ENCODE results near the gene ACTN4. TPM values are rescaled to one million over a fixed set of nuclear protein-coding genes. Genes with fewer than 3 reads are reported as not detected.

The ACTN4 gene
- polyA plus RNA-seq, 2 of the 4 experiments (the other 2 are of a cell fraction), result 605 to 967 TPM

DNA sequence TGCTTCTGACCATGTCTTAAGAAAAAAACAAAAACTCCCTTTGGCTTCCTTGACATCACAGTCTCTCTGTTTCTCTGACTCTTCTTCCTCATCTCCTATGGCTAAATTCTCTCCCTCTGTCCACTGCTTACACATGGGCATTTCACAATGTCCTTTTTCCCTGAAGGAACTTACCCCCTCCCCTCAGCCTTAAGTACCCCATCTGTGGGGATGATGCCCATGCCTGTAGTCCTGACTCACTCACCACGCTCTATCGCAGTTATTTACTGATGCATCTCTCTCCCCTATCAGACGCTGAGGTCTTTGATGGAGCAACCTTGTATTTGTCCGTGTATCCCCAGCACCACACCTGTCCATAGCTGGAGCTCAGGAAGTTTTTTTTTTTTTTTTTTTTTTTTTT is 32.4 kb downstream of the ACTN4 start (continued):
- TF ChIP-seq, protein P1, sequence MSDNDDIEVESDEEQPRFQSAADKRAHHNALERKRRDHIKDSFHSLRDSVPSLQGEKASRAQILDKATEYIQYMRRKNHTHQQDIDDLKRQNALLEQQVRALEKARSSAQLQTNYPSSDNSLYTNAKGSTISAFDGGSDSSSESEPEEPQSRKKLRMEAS (IDR thresholded peaks at IDR 0.05), result peak; percentile 49; the same call in 1 of the 2 replicates
- TF ChIP-seq NFE2L2 (conservative IDR thresholded peaks at IDR 0.05; ENCODE audit: low read length) (no peak), MAFK (IDR thresholded peaks at IDR 0.05; ENCODE audit: partially characterized antibody) (no peak), FOSL2 (IDR thresholded peaks at IDR 0.05) (0 out of 2 replicates have a peak, but pooled peaks have one; percentile 44), FOSL2 (CRISPR knock-in tag; IDR thresholded peaks at IDR 0.05) (peak; percentile 67), EHMT2 (IDR thresholded peaks at IDR 0.05; ENCODE audit: low read depth) (no peak), ESRRA (IDR thresholded peaks at IDR 0.05; ENCODE audit: borderline replicate concordance, low read length) (no peak), CBX2 (IDR thresholded peaks at IDR 0.05; ENCODE audit: borderline replicate concordance, low read depth) (no peak), RARB (CRISPR knock-in tag; IDR thresholded peaks at IDR 0.05) (no peak; the same call in 1 of the 2 replicates), RNF2 (IDR thresholded peaks at IDR 0.05; ENCODE audit: borderline replicate concordance, low read depth) (no peak), POLR2A (IDR thresholded peaks at IDR 0.05; ENCODE audit: low read length) (no peak), JUNB (IDR thresholded peaks at IDR 0.05) (0 out of 2 replicates have a peak, but pooled peaks have one; percentile 42)
- TF ChIP-seq, protein P2, sequence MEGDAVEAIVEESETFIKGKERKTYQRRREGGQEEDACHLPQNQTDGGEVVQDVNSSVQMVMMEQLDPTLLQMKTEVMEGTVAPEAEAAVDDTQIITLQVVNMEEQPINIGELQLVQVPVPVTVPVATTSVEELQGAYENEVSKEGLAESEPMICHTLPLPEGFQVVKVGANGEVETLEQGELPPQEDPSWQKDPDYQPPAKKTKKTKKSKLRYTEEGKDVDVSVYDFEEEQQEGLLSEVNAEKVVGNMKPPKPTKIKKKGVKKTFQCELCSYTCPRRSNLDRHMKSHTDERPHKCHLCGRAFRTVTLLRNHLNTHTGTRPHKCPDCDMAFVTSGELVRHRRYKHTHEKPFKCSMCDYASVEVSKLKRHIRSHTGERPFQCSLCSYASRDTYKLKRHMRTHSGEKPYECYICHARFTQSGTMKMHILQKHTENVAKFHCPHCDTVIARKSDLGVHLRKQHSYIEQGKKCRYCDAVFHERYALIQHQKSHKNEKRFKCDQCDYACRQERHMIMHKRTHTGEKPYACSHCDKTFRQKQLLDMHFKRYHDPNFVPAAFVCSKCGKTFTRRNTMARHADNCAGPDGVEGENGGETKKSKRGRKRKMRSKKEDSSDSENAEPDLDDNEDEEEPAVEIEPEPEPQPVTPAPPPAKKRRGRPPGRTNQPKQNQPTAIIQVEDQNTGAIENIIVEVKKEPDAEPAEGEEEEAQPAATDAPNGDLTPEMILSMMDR (IDR thresholded peaks at IDR 0.05), result no peak

DNA sequence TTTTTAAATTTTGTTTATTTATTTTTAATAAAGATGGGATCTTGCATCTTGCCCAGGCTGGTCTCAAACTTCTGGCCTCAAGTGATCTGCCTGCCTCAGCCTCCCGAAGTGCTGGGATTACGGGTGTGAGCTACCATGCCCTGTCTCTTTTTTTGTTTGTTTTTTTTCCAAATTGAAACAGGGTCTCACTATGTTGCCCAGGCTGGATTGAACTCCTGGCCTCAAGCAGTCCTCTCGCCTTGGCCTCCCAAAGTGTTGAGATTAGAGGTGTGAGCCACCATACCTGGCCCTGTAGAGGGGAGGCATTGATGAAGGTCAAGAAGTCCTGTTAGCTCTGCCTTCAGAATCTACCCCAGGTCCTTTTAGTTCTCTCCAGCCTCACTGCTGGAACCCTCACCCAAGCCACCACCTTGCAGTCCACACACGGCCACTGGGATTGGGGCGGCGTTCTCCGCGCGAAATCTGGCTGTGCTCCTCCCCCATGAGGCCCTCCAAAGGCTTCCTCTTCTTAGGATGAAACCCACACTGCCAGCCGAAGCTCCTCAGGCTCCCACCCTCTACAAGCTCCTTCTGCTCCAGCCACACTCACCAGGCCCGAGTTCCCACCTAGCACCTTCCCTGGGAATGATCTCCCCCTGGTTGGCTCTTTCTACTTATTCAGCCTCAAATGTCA is 34.9 kb downstream of the ACTN4 start:
- DNase-seq (ENCODE audit: low read depth in 1 of 2, low spot score in 1 of 2) (no peak), FAIRE-seq (no peak), ATAC-seq (no peak)
- Histone ChIP-seq H3K27ac (peak overlapping the region; percentile 93 to 94), H3K4me1 (peaks cover 90% of the 10 kb centered on the region), H3K4me2 (peak overlapping the region; percentile 78), H3K9me3 (peaks cover 7% of the 10 kb centered on the region; the same call in 2 of the 3 replicates), H3K4me3 (peak overlapping the region; percentile 6; the same call in 2 of the 3 replicates)
- ChIA-PET POLR2A (interaction anchor here (2.0 to 6.7 kb wide), 3 partner anchors 25 to 64 kb away, joined by 12 to 61 read pairs (median 38); partner anchors contain the start of genes ACTN4 and EIF3K), CTCF (interaction anchor here (0.7 to 18.2 kb wide), 9 partner anchors 9 to 251 kb away, joined by 3 to 336 read pairs (median 7); partner anchors contain the start of gene ACTN4)
- 94% methylated on average over 11 of the region's 11 CpGs for WGBS (ENCODE audit: missing lambda C conversion rate)
- no peak for TF ChIP-seq HEYL (CRISPR knock-in tag; IDR thresholded peaks at IDR 0.05)
- no peak for TF ChIP-seq HOXA7 (CRISPR knock-in tag; IDR thresholded peaks at IDR 0.05)
- TF ChIP-seq NPAS2 (CRISPR knock-in tag; IDR thresholded peaks at IDR 0.05; ENCODE audit: borderline replicate concordance), result 0 out of 2 replicates have a peak, but pooled peaks have one; percentile 28
- no peak for TF ChIP-seq RCOR1 (IDR thresholded peaks at IDR 0.05; ENCODE audit: low read depth, low read length)
- TF ChIP-seq FOXS1 (CRISPR knock-in tag; IDR thresholded peaks at IDR 0.05), result no peak; the same call in 1 of the 2 replicates
- TF ChIP-seq EHF (CRISPR knock-in tag; IDR thresholded peaks at IDR 0.05), result peak; percentile 18
- TF ChIP-seq FOSL2 (IDR thresholded peaks at IDR 0.05), result no peak
- TF ChIP-seq FOSL2 (CRISPR knock-in tag; IDR thresholded peaks at IDR 0.05), result peak; percentile 12; the same call in 1 of the 2 replicates
- TF ChIP-seq NFE2L2 (conservative IDR thresholded peaks at IDR 0.05; ENCODE audit: low read length), result 0 out of 2 replicates have a peak, but pooled peaks have one; percentile 6
- TF ChIP-seq BHLHE40 (IDR thresholded peaks at IDR 0.05; ENCODE audit: low read depth, low read length), result no peak
- no peak for TF ChIP-seq EP300 (IDR thresholded peaks at IDR 0.05)

DNA sequence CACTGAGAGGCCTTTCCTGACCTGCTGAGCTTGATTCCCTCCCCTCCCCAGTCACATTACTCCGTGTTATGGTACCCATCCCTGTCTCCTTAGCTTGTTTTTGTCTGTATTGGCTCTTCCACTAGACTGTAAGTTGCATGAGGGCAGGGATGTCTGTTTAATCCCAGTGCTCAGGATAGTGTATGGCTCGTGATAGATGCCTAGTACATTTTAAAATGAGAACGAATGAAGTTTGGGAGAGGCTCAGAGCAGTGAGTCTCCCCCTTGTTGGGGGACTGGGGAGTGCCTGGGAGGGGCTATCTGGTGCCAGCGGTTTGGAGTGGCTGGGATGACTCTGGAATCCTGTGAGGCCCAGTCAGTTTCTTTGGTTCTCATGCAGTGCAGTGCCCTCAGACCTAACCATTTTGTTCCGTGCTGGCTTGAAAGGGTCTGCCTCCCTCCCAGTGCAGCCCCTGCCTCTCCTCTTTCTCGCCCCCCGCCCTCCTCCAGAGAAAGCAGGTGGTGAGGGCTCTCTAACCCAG is 35.5 kb downstream of the ACTN4 start:
- peak overlapping the region; percentile 78 for H3K4me2 ChIP-seq
- ATAC-seq, result peak; percentile 1 to 2
- POLR2A ChIA-PET, result interaction anchor here (0.5 to 6.7 kb wide), 20 partner anchors 9 to 753 kb away, joined by 3 to 61 read pairs (median 5); partner anchors contain the start of genes ACTN4, ECH1, EIF3K and RPS16
- TF ChIP-seq TFCP2L1 (CRISPR knock-in tag; IDR thresholded peaks at IDR 0.05), result peak; percentile 93
- TF ChIP-seq HOXA7 (CRISPR knock-in tag; IDR thresholded peaks at IDR 0.05), result peak; percentile 32; the same call in 1 of the 2 replicates
- TF ChIP-seq NPAS2 (CRISPR knock-in tag; IDR thresholded peaks at IDR 0.05; ENCODE audit: borderline replicate concordance), result 0 out of 2 replicates have a peak, but pooled peaks have one; percentile 40
- TF ChIP-seq, protein P3, sequence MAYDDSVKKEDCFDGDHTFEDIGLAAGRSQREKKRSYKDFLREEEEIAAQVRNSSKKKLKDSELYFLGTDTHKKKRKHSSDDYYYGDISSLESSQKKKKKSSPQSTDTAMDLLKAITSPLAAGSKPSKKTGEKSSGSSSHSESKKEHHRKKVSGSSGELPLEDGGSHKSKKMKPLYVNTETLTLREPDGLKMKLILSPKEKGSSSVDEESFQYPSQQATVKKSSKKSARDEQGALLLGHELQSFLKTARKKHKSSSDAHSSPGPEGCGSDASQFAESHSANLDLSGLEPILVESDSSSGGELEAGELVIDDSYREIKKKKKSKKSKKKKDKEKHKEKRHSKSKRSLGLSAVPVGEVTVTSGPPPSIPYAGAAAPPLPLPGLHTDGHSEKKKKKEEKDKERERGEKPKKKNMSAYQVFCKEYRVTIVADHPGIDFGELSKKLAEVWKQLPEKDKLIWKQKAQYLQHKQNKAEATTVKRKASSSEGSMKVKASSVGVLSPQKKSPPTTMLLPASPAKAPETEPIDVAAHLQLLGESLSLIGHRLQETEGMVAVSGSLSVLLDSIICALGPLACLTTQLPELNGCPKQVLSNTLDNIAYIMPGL (CRISPR knock-in tag; IDR thresholded peaks at IDR 0.05; ENCODE audit: borderline replicate concordance), result 0 out of 2 replicates have a peak, but pooled peaks have one; percentile 45
- TF ChIP-seq, protein P1 (IDR thresholded peaks at IDR 0.05), result no peak
- TF ChIP-seq BHLHE40 (IDR thresholded peaks at IDR 0.05; ENCODE audit: low read depth, low read length), result no peak
- TF ChIP-seq, protein P4, sequence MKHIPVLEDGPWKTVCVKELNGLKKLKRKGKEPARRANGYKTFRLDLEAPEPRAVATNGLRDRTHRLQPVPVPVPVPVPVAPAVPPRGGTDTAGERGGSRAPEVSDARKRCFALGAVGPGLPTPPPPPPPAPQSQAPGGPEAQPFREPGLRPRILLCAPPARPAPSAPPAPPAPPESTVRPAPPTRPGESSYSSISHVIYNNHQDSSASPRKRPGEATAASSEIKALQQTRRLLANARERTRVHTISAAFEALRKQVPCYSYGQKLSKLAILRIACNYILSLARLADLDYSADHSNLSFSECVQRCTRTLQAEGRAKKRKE (CRISPR knock-in tag; IDR thresholded peaks at IDR 0.05; ENCODE audit: low read depth), result peak; percentile 15; the same call in 1 of the 2 replicates
- TF ChIP-seq, protein P5, sequence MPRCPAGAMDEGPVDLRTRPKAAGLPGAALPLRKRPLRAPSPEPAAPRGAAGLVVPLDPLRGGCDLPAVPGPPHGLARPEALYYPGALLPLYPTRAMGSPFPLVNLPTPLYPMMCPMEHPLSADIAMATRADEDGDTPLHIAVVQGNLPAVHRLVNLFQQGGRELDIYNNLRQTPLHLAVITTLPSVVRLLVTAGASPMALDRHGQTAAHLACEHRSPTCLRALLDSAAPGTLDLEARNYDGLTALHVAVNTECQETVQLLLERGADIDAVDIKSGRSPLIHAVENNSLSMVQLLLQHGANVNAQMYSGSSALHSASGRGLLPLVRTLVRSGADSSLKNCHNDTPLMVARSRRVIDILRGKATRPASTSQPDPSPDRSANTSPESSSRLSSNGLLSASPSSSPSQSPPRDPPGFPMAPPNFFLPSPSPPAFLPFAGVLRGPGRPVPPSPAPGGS (IDR thresholded peaks at IDR 0.05), result no peak
- TF ChIP-seq ZSCAN20 (CRISPR knock-in tag; IDR thresholded peaks at IDR 0.05), result 0 out of 2 replicates have a peak, but pooled peaks have one; percentile 82
- TF ChIP-seq FOXS1 (CRISPR knock-in tag; IDR thresholded peaks at IDR 0.05), result peak; percentile 73

More for the DNA sequence above, 35.5 kb downstream of the ACTN4 start:
- DNase-seq (ENCODE audit: low read depth in 1 of 2, low spot score in 1 of 2) (no peak), FAIRE-seq (no peak)
- Histone ChIP-seq H3K4me3 (peak overlapping the region; percentile 6; the same call in 2 of the 3 replicates), H3K4me1 (peaks cover 90% of the 10 kb centered on the region), H3K9me3 (peaks cover 7% of the 10 kb centered on the region; the same call in 2 of the 3 replicates), H3K27ac (peak overlapping the region; percentile 93 to 94)
- WGBS (ENCODE audit: missing lambda C conversion rate), result 38% methylated on average over 7 of the region's 7 CpGs
- CTCF ChIA-PET, result interaction anchor here (0.6 to 18.2 kb wide), 13 partner anchors 8 to 280 kb away, joined by 3 to 336 read pairs (median 5); partner anchors contain the start of genes ACTN4 and FAM98C
